Osteoblast (primary cell): ENCODE data around the gene STK11. TPM values are rescaled to one million over a fixed set of nuclear protein-coding genes. Genes with fewer than 3 reads are reported as not detected.
A peak's percentile ranks its signal among the peaks of the same experiment; 100 is the strongest.

Source experiments
- DNase-seq: peaks from one replicate; pipeline ENCODE4 v3.0.0; 2011; ENCODE audit warnings: low spot score, mixed read lengths; ENCODE audit not compliant: insufficient read length; ENCODE audit errors: missing footprints
- H2AFZ ChIP-seq: 2 replicates; pipeline ENCODE4 v1.6.0; 2011; ENCODE audit warnings: mild to moderate bottlenecking, low read length
- H3K27ac ChIP-seq: 2 replicates; pipeline ENCODE4 v1.5.1; 2011; ENCODE audit warnings: mild to moderate bottlenecking, low read depth, low read length, moderate library complexity
- H3K27me3 ChIP-seq: 2 replicates; pipeline ENCODE4 v1.6.0; 2012; ENCODE audit warnings: mild to moderate bottlenecking, control low read depth, inconsistent platforms, low read length, moderate library complexity; ENCODE audit not compliant: insufficient read depth
- H3K36me3 ChIP-seq: 2 replicates; pipeline ENCODE4 v1.5.1; 2011; ENCODE audit warnings: mild to moderate bottlenecking, low read length, control low read depth, moderate library complexity; ENCODE audit not compliant: insufficient read depth
- H3K4me1 ChIP-seq: 2 replicates; pipeline ENCODE4 v1.5.1; 2011; ENCODE audit warnings: mild to moderate bottlenecking, low read length, control low read depth, moderate library complexity; ENCODE audit not compliant: insufficient read depth
- H3K4me2 ChIP-seq: 2 replicates; pipeline ENCODE4 v1.6.0; 2011; ENCODE audit warnings: mild to moderate bottlenecking, low read length; ENCODE audit not compliant: insufficient read depth
- H3K4me3 ChIP-seq: fragments of 200-600 bp; sonication (generic); 3 replicates; pipeline ENCODE4 v1.5.1; 2012; ENCODE audit warnings: mild to moderate bottlenecking, low read length, inconsistent platforms; ENCODE audit not compliant: insufficient read depth
- H3K79me2 ChIP-seq: 2 replicates; pipeline ENCODE4 v1.6.0; 2012; ENCODE audit warnings: mild to moderate bottlenecking, low read length, control low read depth, inconsistent platforms; ENCODE audit not compliant: insufficient read depth
- H3K9me3 ChIP-seq: 2 replicates; pipeline ENCODE4 v1.5.1; 2011; ENCODE audit warnings: low read depth, low read length, control low read depth
- H4K20me1 ChIP-seq: 2 replicates; pipeline ENCODE4 v1.6.0; 2012; ENCODE audit warnings: mild to moderate bottlenecking, low read length, control low read depth; ENCODE audit not compliant: insufficient read depth
- CTCF ChIP-seq: IDR thresholded peaks from 2 replicates; pipeline ENCODE4 v1.5.1; 2011; ENCODE audit warnings: mild to moderate bottlenecking, low read depth, low read length, moderate library complexity; ENCODE audit errors: extremely low read depth
- total RNA-seq: library from RNA; depleted of rRNA; stranded (reverse); fragments of >200 nt; gene quantifications from 2 replicates; pipeline ENCODE4 v1.2.3, GENCODE V29; 2012

Gene STK11
- total RNA-seq, 1 donor: 100 TPM

- no peak for DNase-seq
- Histone ChIP-seq H3K36me3 (peaks cover 57% of the 10 kb centered on the region), H2AFZ (no peak overlapping the region), H3K4me3 (peak overlapping the region; percentile 80), H3K4me2 (peak overlapping the region; percentile 87), H4K20me1 (peaks cover 56% of the 10 kb centered on the region), H3K79me2 (peaks cover 67% of the 10 kb centered on the region), H3K4me1 (peaks cover 35% of the 10 kb centered on the region), H3K27ac (peak overlapping the region; percentile 83), H3K27me3 (no peaks in the 10 kb centered on the region), H3K9me3 (no peaks in the 10 kb centered on the region)
- no peak for TF ChIP-seq CTCF
Observed at GRCh38 chr19:1254530-1255185, 49.1 kb downstream of the STK11 start.

DNA sequence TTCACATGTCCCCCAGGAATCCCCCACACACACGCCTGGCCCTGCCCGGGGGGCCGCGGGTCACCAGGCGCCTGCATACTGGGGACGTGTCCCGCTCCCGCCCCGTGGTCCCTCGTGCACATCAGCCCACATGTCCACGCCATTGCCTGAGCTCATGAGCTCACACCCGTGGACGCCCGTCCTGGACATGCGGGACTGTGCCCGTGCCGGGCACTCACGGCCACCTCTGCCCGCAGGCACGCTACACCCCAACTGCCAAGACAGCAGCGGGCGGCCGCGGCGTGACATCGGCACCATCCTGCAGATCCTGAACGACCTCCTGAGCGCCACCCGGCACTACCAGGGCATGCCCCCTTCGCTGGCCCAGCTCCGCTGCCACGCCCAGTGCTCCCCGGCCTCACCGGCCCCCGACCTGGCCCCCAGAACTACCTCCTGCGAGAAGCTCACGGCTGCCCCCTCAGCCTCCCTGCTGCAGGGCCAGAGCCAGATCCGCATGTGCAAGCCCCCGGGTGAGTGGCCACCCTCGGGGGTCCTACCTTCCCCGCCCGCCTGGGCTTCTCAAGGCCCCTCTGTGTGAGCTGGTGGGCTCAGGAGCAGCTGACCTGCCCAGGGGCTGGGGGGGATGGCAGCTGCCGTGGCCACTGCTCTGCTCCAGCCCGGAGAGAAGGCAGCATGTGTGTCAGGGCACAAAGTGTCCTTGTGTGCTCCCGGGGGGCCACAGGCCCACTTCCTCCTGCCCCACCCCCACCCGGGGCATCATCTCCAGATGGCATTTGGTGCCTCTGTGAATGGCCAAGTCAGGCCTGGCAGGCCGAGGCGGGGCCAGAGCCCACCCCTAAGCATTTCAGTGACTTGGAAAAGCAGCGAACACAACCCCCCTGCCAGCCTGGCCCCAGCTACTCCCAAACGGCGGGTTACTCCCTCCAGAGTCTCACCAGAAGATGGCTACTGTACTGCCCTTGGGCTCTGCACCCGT lies 49.9 kb downstream of the STK11 start:
- no peak for TF ChIP-seq CTCF
- Histone ChIP-seq H3K27ac (peak overlapping the region; percentile 83), H3K9me3 (no peaks in the 10 kb centered on the region), H2AFZ (no peak overlapping the region), H3K4me2 (peak overlapping the region; percentile 32), H4K20me1 (peaks cover 54% of the 10 kb centered on the region), H3K79me2 (peaks cover 65% of the 10 kb centered on the region), H3K36me3 (peaks cover 57% of the 10 kb centered on the region), H3K4me1 (peaks cover 38% of the 10 kb centered on the region), H3K4me3 (no peak overlapping the region), H3K27me3 (no peaks in the 10 kb centered on the region)
- DNase-seq: no peak

DNA sequence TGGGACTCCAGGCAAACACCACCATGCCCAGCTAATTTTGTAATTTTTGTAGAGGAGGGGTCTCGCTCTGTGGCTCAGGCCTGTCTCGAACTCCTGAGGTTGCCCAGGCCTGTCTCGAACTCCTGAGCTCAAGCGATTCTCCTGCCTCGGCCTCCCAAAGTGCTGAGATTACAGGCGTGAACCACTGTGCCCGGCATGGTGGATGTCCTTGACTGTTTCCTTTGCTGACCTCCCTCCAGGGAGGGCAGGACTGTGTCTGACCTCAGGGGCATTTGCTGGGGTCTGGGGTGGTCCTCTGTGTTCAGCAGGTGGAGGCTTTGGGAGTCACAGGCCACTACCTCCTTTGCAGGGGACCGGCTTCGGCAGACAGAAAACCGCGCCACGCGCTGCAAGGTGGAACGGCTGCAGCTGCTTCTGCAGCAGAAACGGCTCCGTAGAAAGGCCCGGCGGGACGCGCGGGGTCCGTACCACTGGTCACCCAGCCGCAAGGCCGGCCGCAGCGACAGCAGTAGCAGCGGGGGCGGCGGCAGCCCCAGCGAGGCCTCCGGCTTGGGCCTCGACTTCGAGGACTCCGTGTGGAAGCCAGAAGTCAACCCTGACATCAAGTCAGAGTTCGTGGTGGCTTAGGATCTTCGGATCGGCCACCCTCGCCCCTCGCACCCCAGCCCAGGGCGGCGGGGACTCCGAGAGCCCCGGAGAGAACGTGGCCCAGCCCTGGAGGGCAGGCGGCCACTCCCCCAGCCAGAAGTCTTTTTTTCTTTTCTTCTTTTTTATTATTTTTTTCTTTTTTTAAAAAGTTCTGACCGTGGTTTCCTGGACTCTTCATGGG lies 51.3 kb downstream of the STK11 start:
- Histone ChIP-seq H3K4me2 (no peak overlapping the region), H3K27me3 (no peaks in the 10 kb centered on the region), H3K4me1 (peaks cover 48% of the 10 kb centered on the region), H2AFZ (no peak overlapping the region), H3K79me2 (peaks cover 56% of the 10 kb centered on the region), H3K27ac (peak overlapping the region; percentile 60), H3K9me3 (no peaks in the 10 kb centered on the region), H4K20me1 (peaks cover 45% of the 10 kb centered on the region), H3K36me3 (peaks cover 49% of the 10 kb centered on the region), H3K4me3 (no peak overlapping the region)
- DNase-seq: no peak
- TF ChIP-seq CTCF: no peak
